Measurements from ENCODE around the gene TEX22.

Gene TEX22

GRCh38 chr14:105399466-105399775, 1.1 kb downstream of the TEX22 start:
- Histone ChIP-seq H3K27ac (ENCODE audit: insufficient read depth in 1 of 2, low read depth in 1 of 2, low read length in 2 of 2, poor library complexity in 1 of 2, severe bottlenecking in 2 of 2) (peak overlapping the region in 1 of 2 experiments; percentile 87), H3K4me3 (ENCODE audit: control insufficient read depth in 1 of 7, extremely low read depth in 1 of 7, insufficient read depth in 4 of 7, low read depth in 2 of 7, low read length in 6 of 7) (peak overlapping the region in 6 of 7 experiments; percentile 30 to 83 (median 72)), H3K4me1 (ENCODE audit: control extremely low read depth in 1 of 4, control insufficient read depth in 4 of 4, insufficient read depth in 4 of 4, low read length in 3 of 4) (peaks cover 0 to 42% (median 31%) of the 10 kb centered on the region in 4 experiments), H3K27me3 (replicated peaks in 2 of 5; ENCODE audit: control insufficient read depth in 4 of 5, insufficient read depth in 5 of 5, low read length in 4 of 5) (no peaks in the 10 kb centered on the region), H3K36me3 (ENCODE audit: control insufficient read depth in 4 of 4, insufficient read depth in 4 of 4, low read length in 3 of 4) (peaks cover 2 to 21% (median 18%) of the 10 kb centered on the region in 4 experiments), H3K9me3 (ENCODE audit: control extremely low read depth in 1 of 5, control insufficient read depth in 4 of 5, insufficient read depth in 2 of 5, low read depth in 1 of 5, low read length in 4 of 5) (peaks cover 0 to 5% (median 0%) of the 10 kb centered on the region in 5 experiments)
- CTCF ChIA-PET = interaction anchor here (0.6 to 2.6 kb wide), 11 partner anchors 9 to 91 kb away, joined by 3 to 10 read pairs (median 3); no protein-coding TSS in a partner anchor
- POLR2A ChIA-PET = interaction anchor here (1.0 kb wide), 1 partner anchor 12 kb away, joined by 3 read pairs; no protein-coding TSS in a partner anchor
- WGBS (ENCODE audit: insufficient coverage) = 91% methylated on average over 8 of the region's 8 CpGs
- DNase-seq = no peak

DNA sequence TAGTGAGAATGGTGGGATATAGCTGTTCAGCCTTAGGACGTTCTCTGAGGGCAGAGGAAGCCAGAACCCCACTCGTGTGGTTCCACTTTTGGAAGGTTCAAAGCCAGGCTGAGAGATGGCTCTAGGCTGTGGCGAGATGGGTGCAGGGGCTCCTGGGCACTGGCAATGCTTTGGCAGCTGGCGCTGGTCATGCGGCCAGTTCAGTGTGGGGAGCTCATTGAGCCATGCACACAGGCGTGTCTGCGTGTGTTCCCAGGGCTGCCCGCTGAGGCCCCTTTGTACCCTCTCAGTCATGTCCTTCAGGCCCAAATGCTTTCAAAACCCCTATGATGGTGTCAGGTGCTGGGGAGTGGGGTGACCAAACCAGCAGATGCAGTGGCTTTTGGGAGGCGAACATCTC, 1.7 kb downstream of the TEX22 start:
- Histone ChIP-seq H3K4me3 (ENCODE audit: control insufficient read depth in 1 of 7, extremely low read depth in 1 of 7, insufficient read depth in 4 of 7, low read depth in 2 of 7, low read length in 6 of 7) (peak overlapping the region in 4 of 7 experiments; percentile 30 to 83 (median 72)), H3K9me3 (ENCODE audit: control extremely low read depth in 1 of 5, control insufficient read depth in 4 of 5, insufficient read depth in 2 of 5, low read depth in 1 of 5, low read length in 4 of 5) (peaks cover 0 to 5% (median 0%) of the 10 kb centered on the region in 5 experiments), H3K27me3 (replicated peaks in 2 of 5; ENCODE audit: control insufficient read depth in 4 of 5, insufficient read depth in 5 of 5, low read length in 4 of 5) (no peaks in the 10 kb centered on the region), H3K27ac (ENCODE audit: insufficient read depth in 1 of 2, low read depth in 1 of 2, low read length in 2 of 2, poor library complexity in 1 of 2, severe bottlenecking in 2 of 2) (peak overlapping the region in 1 of 2 experiments; percentile 87), H3K36me3 (ENCODE audit: control insufficient read depth in 4 of 4, insufficient read depth in 4 of 4, low read length in 3 of 4) (peaks cover 2 to 20% (median 15%) of the 10 kb centered on the region in 4 experiments), H3K4me1 (ENCODE audit: control extremely low read depth in 1 of 4, control insufficient read depth in 4 of 4, insufficient read depth in 4 of 4, low read length in 3 of 4) (peaks cover 0 to 38% (median 31%) of the 10 kb centered on the region in 4 experiments)
- 96% methylated on average over 9 of the region's 9 CpGs for WGBS (ENCODE audit: insufficient coverage)
- ChIA-PET CTCF (interaction anchor here (0.7 to 2.6 kb wide), 8 partner anchors 10 to 72 kb away, joined by 3 to 8 read pairs (median 4); no protein-coding TSS in a partner anchor), POLR2A (no interaction called here)
- DNase-seq = no peak

DNA sequence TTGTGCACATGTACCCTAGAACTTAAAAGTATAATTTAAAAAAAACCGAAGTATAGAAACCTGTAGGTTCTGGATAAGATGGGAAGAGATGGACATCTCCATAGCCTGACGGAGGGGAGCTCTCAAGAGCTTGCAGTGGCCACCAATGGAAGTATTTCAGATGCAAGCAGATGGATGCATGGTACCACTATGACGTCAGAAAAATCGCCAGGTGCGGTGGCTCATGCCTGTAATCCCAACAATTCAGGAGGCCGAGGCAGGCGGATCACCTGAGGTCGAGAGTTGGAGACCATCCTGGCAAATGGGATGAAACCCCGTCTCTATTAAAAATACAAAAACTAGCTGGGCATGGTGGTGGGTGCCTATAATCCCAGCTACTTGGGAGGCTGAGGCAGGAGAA, 3.4 kb downstream of the TEX22 start:
- Histone ChIP-seq H3K4me3 (ENCODE audit: control insufficient read depth in 1 of 7, extremely low read depth in 1 of 7, insufficient read depth in 4 of 7, low read depth in 2 of 7, low read length in 6 of 7) (no peak overlapping the region), H3K9me3 (ENCODE audit: control extremely low read depth in 1 of 5, control insufficient read depth in 4 of 5, insufficient read depth in 2 of 5, low read depth in 1 of 5, low read length in 4 of 5) (peaks cover 0 to 5% (median 0%) of the 10 kb centered on the region in 5 experiments), H3K4me1 (ENCODE audit: control extremely low read depth in 1 of 4, control insufficient read depth in 4 of 4, insufficient read depth in 4 of 4, low read length in 3 of 4) (peaks cover 0 to 32% (median 30%) of the 10 kb centered on the region in 4 experiments), H3K36me3 (ENCODE audit: control insufficient read depth in 4 of 4, insufficient read depth in 4 of 4, low read length in 3 of 4) (peaks cover 2 to 20% (median 15%) of the 10 kb centered on the region in 4 experiments), H3K27me3 (replicated peaks in 2 of 5; ENCODE audit: control insufficient read depth in 4 of 5, insufficient read depth in 5 of 5, low read length in 4 of 5) (no peaks in the 10 kb centered on the region), H3K27ac (ENCODE audit: insufficient read depth in 1 of 2, low read depth in 1 of 2, low read length in 2 of 2, poor library complexity in 1 of 2, severe bottlenecking in 2 of 2) (no peak overlapping the region)
- 100% methylated on average over 9 of the region's 9 CpGs for WGBS (ENCODE audit: insufficient coverage)
- DNase-seq = no peak
- CTCF ChIA-PET = interaction anchor here (1.5 to 2.6 kb wide), 3 partner anchors 12 to 79 kb away, joined by 4 to 8 read pairs (median 4); no protein-coding TSS in a partner anchor
- POLR2A ChIA-PET = no interaction called here

DNA sequence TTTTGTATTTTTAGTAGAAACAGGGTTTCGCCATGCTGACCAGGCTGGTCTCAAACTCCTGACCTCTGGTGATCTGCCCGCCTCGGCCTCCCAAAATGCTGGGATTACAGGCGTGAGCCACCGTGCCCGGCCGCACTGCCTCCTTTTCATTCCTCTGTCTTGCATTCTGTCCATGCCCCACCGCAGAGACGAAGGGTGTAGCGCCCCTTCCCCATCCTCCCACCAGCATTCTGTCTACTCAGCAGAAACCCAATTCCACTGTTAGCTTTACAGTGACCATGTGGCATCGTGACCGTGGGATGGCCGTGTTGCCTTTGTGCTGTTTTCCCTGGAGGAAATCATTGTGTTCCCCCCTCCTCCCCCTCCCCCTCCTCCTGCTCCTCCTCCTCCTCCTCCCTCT, 10.3 kb downstream of the TEX22 start:
- no peaks in the 10 kb centered on the region for H3K36me3 ChIP-seq (ENCODE audit: control insufficient read depth in 4 of 4, insufficient read depth in 4 of 4, low read length in 3 of 4)
- peaks cover 4 to 21% (median 11%) of the 10 kb centered on the region in 4 experiments for H3K4me1 ChIP-seq (ENCODE audit: control extremely low read depth in 1 of 4, control insufficient read depth in 4 of 4, insufficient read depth in 4 of 4, low read length in 3 of 4)
- H3K9me3 ChIP-seq (ENCODE audit: control extremely low read depth in 1 of 5, control insufficient read depth in 4 of 5, insufficient read depth in 2 of 5, low read depth in 1 of 5, low read length in 4 of 5) = no peaks in the 10 kb centered on the region
- ChIA-PET CTCF (interaction anchor here (0.6 to 1.3 kb wide), 2 partner anchors 10 kb away, joined by 3 read pairs; no protein-coding TSS in a partner anchor), POLR2A (interaction anchor here (0.6 kb wide), 1 partner anchor 14 kb away, joined by 4 read pairs; no protein-coding TSS in a partner anchor)
- peaks cover 0 to 31% (median 16%) of the 10 kb centered on the region in 5 experiments for H3K27me3 ChIP-seq (replicated peaks in 2 of 5; ENCODE audit: control insufficient read depth in 4 of 5, insufficient read depth in 5 of 5, low read length in 4 of 5)
- 99% methylated on average over 13 of the region's 13 CpGs for WGBS (ENCODE audit: insufficient coverage)
- no peak overlapping the region for H3K4me3 ChIP-seq (ENCODE audit: control insufficient read depth in 1 of 7, extremely low read depth in 1 of 7, insufficient read depth in 4 of 7, low read depth in 2 of 7, low read length in 6 of 7)
- no peak for DNase-seq
- no peak overlapping the region for H3K27ac ChIP-seq (ENCODE audit: insufficient read depth in 1 of 2, low read depth in 1 of 2, low read length in 2 of 2, poor library complexity in 1 of 2, severe bottlenecking in 2 of 2)

DNA sequence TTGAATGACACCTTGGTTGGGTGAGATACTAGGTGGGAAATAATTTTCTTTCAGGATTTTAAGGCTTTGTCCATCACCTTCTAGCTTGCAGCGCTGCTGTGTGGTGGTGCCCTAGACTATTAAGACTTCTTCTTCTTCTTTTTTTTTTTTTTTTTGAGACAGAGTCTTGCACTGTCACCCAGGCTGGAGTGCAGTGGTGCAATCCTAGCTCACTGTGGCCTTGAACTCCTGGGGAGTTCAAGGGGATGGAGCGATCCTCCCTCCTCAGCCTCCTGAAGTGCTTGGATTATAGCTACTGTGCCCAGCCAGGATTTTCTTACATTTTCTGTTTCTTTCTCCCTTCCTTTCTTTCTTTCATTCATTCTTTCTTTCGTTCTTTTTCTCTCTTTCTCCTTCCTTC, 11.0 kb downstream of the TEX22 start:
- no peak for DNase-seq
- Histone ChIP-seq H3K9me3 (ENCODE audit: control extremely low read depth in 1 of 5, control insufficient read depth in 4 of 5, insufficient read depth in 2 of 5, low read depth in 1 of 5, low read length in 4 of 5) (no peaks in the 10 kb centered on the region), H3K36me3 (ENCODE audit: control insufficient read depth in 4 of 4, insufficient read depth in 4 of 4, low read length in 3 of 4) (no peaks in the 10 kb centered on the region), H3K4me1 (ENCODE audit: control extremely low read depth in 1 of 4, control insufficient read depth in 4 of 4, insufficient read depth in 4 of 4, low read length in 3 of 4) (peaks cover 4 to 23% (median 15%) of the 10 kb centered on the region in 4 experiments), H3K27ac (ENCODE audit: insufficient read depth in 1 of 2, low read depth in 1 of 2, low read length in 2 of 2, poor library complexity in 1 of 2, severe bottlenecking in 2 of 2) (no peak overlapping the region), H3K4me3 (ENCODE audit: control insufficient read depth in 1 of 7, extremely low read depth in 1 of 7, insufficient read depth in 4 of 7, low read depth in 2 of 7, low read length in 6 of 7) (no peak overlapping the region), H3K27me3 (replicated peaks in 2 of 5; ENCODE audit: control insufficient read depth in 4 of 5, insufficient read depth in 5 of 5, low read length in 4 of 5) (peaks cover 0 to 31% (median 16%) of the 10 kb centered on the region in 5 experiments)
- CTCF ChIA-PET = no interaction called here
- POLR2A ChIA-PET = interaction anchor here (0.6 kb wide), 1 partner anchor 14 kb away, joined by 4 read pairs; no protein-coding TSS in a partner anchor
- WGBS (ENCODE audit: insufficient coverage) = 89% methylated on average over 1 of the region's 3 CpGs

GRCh38 chr14:105410642-105411016, 12.3 kb downstream of the TEX22 start:
- Histone ChIP-seq H3K9me3 (ENCODE audit: control extremely low read depth in 1 of 5, control insufficient read depth in 4 of 5, insufficient read depth in 2 of 5, low read depth in 1 of 5, low read length in 4 of 5) (no peaks in the 10 kb centered on the region), H3K4me3 (ENCODE audit: control insufficient read depth in 1 of 7, extremely low read depth in 1 of 7, insufficient read depth in 4 of 7, low read depth in 2 of 7, low read length in 6 of 7) (peak overlapping the region in 3 of 7 experiments; percentile 19 to 68 (median 36)), H3K36me3 (ENCODE audit: control insufficient read depth in 4 of 4, insufficient read depth in 4 of 4, low read length in 3 of 4) (no peaks in the 10 kb centered on the region), H3K27ac (ENCODE audit: insufficient read depth in 1 of 2, low read depth in 1 of 2, low read length in 2 of 2, poor library complexity in 1 of 2, severe bottlenecking in 2 of 2) (no peak overlapping the region), H3K27me3 (replicated peaks in 2 of 5; ENCODE audit: control insufficient read depth in 4 of 5, insufficient read depth in 5 of 5, low read length in 4 of 5) (peaks cover 0 to 31% (median 16%) of the 10 kb centered on the region in 5 experiments), H3K4me1 (ENCODE audit: control extremely low read depth in 1 of 4, control insufficient read depth in 4 of 4, insufficient read depth in 4 of 4, low read length in 3 of 4) (peaks cover 4 to 30% (median 22%) of the 10 kb centered on the region in 4 experiments)
- POLR2A ChIA-PET = interaction anchor here (0.8 kb wide), 1 partner anchor 36 kb away, joined by 3 read pairs; no protein-coding TSS in a partner anchor
- WGBS (ENCODE audit: insufficient coverage) = 46% methylated on average over 3 of the region's 5 CpGs
- DNase-seq = no peak
- CTCF ChIA-PET = interaction anchor here (1.2 to 1.6 kb wide), 4 partner anchors 10 to 40 kb away, joined by 3 to 5 read pairs (median 4); no protein-coding TSS in a partner anchor
